H54 (cell line): Measurements from ENCODE around the gene CDC42EP3.

Experiments used
- DNase-seq: peaks from one replicate; pipeline ENCODE4 v3.0.0; 2011; ENCODE audit warnings: low spot score, mixed read lengths; ENCODE audit not compliant: insufficient read length
- FAIRE-seq: peaks from 3 replicates; lab custom pipeline; 2011; peaks lifted over from hg19 to GRCh38; lab: Jason Lieb, UNC
- POLR2A ChIP-seq: IDR thresholded peaks from 2 replicates; pipeline ENCODE4 v1.6.1; 2011; ENCODE audit warnings: low read depth, mild to moderate bottlenecking, low read length

CDC42EP3 gene

DNA sequence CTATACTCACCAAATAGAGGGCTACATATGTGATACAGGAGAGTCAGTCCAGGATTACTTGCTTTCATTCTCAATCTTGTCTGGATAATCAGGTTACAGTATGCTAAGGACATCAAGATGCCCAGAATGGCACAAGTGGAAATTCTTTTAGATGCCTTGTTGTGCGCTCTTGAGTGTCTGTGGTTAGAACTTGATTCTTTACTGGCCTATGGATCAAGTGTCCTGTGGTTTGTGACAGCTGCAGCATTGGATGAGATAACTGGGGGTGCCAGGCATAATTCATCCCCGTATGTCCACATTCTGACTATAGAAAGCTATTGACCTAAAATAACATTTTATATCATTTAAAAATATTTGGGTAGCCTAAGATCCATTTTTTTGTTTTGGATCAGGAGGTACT lies 40.1 kb downstream of the CDC42EP3 start:
- DNase-seq (no peak), FAIRE-seq (no peak)
- no peak for TF ChIP-seq POLR2A

DNA sequence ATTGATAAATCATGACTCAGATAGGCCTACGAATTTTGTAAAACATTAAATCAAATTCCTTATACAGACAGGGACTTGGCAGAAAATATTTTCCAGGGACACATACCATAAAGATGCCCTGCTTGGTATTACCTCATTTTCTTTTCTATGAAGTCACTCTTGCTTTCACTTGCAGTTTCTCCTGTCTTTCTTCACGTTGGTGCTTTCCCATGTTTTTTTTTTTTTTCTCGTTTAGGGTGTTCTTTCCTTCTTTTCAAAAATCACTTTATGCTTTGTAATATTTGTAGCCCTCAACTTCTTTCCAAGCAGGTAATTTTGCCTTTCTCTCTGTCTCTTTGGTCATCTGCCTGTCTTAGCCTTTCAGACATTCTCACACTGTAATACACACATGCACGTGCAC lies 40.7 kb downstream of the CDC42EP3 start:
- FAIRE-seq, result no peak
- no peak for DNase-seq
- no peak for TF ChIP-seq POLR2A

DNA sequence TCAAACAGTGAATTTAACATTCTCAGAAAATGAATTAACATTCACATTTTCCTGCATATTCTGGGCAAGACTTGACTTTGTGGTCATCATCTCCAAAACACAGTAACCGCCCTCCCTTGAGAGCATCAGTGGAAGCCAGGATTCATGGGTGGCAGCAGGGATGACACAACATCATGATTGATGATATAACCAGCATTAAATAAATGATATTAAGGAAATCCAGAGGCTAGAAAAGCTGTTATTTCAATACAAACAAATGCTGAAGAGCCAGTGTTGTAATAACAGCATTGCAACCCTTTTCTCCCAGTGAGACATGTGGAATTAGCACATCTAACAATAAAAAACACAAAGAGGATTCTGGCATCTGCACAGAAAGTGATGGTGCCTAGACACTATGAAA lies 41.1 kb downstream of the CDC42EP3 start:
- no peak for TF ChIP-seq POLR2A
- no peak for FAIRE-seq
- no peak for DNase-seq

DNA sequence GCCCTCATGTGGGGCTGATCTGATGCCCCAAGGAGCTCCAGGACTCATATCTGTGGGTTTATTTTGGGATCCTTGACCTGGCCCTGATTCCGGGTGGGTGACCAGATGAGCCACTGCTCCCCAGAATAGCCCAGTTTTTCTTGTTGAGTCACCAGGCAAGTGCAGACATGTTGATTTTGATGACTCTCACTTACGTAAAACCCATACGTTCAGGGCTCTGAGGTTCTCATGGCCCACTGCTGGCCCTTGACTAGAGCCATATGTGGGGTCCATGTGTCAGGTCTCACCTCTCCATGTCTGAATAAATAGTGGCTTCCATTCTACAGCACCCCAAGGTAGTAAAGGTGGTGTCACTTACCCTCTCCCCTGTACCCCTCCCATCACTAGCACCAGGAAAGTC lies 41.9 kb downstream of the CDC42EP3 start:
- FAIRE-seq (no peak), DNase-seq (no peak)
- TF ChIP-seq POLR2A, result no peak

DNA sequence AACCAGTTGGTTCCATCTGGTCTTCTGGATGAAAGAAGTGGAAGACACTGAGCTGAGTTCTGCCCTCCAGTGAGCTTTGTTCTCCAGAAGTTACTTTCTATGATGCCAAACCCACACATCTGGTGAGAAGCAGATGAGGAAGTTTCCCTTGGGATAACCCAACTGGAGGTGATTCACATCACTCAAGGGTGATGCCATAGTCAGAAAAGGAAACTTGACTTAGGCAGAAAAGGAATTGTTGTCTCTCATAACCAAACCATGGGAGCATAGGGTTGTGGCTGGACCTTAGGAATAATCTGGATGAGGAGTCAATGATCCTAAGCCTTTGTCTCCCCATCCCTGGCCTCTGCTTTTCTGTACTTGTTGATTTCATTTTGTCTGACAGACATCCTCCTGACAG lies 43.7 kb downstream of the CDC42EP3 start:
- FAIRE-seq, result no peak
- no peak for TF ChIP-seq POLR2A

DNA sequence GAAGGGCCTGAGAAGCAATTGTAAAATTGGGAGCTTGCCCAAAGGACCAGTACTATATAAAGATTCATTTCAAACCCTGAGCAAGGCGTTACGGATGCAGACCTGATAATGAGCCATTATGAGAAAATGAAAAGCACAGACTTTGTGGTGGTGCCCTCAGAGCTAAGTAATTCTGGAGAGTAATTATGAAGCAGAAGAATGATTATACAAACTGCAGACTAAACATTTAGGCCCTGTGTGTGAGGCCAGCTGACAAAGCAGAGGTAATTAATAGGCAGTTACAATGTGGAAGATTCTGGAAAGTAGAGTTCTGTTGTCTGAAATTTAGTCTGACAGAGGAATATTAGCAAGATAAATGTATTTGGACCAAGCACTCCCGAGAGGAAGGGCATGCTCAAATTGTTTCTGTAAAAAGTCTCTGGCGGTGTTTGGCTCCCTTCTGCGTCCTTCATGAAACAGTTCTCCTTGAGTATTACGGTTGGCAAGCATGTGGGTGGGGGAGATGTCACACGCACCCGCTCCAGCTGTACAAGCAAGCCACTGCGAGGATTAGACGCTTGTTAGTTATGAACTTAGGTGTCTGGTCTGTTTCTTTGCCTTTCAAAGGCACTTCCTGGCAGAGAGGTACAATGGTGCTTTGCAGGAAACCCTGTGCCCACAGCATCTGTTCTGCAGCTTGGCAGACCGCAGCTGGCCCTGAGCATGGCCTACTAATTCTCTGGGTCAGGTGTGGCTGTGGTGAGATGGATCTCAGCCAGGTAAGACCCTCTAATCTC lies 45.5 kb downstream of the CDC42EP3 start:
- no peak for DNase-seq
- no peak for FAIRE-seq
- TF ChIP-seq POLR2A, result no peak

More for the DNA sequence above, 43.7 kb downstream of the CDC42EP3 start:
- no peak for DNase-seq

DNA sequence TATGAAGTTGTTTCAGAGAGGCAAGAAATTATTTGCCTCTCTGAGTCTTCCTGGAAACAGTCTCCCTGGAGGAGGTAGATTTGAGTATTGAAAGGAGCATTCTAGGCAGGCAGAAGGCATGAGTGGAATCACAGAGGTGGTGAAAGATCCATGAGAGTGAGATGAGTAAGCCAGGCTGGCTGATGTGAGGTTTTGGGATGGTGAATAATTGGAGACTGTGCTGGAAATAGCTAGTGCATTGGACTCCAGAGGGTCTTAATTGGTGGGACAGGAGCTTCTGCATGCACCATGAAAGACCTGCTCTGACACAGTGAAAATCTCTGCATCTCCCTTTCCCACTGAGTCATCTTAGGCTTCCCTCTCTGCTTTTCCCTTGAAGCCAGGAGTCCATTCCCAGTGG lies 46.3 kb downstream of the CDC42EP3 start:
- FAIRE-seq (peak; percentile 66), DNase-seq (no peak)
- no peak for TF ChIP-seq POLR2A

DNA sequence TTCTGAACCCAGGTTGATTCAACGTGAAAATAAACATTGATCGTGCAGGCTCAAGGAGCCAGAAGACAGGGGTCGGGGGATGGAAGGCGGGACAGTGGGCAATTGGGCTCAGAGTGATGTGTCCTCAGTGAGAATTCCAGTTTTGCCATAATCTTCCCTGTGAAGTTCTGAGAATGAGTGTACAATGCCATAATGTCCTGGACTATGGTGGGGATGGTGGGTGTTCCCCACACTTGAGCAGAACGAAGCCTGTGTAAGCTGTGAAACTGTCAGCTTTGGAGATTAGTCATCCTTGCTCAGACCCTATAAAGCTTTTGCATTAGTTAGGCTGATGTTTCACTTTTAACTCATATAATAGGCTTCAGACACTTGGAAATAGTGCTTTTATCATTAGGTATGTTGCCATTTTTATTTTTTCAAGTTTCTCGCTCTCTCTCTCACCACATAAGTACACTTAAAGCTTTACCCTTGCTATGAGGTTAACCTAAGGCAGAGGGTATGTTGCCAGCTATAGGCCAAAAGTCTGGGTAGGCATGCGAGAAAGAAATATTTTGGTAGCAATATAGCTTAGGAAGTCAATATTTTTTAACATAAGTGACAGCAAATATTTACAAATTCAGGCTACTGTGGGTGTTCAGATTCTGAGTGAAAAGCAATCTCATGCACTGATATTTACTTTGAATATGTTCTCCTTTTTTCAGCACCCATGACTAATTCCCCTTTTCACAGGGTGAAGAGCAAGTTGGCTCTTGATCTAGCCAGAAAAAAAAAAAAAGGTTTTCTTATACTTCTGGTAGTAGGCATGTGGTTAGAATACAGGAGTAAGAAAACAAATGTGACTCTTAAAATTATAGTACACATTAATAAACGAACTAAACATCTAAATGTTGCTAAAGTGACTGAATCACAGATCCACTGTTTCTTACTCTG lies 47.2 kb downstream of the CDC42EP3 start:
- DNase-seq, result no peak
- FAIRE-seq, result peak; percentile 70
- TF ChIP-seq POLR2A, result no peak

DNA sequence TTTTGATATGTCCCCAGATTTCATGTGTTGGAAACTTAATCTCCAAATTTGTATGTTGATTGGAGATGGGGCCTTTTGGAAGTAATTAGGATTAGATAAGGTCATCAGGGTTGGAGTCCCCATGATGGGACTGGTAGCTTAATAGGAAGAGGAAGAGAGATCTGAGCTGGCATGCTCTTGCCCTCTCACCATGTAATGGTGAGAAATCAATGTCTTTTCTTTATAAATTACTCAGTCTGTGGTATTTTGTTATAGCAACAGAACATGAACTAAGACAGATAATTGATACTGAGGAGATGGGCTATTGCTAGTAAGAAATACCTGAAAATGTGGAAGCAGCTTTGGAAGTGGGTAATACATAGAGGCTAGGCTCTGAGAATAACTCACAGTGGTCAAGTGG lies 48.0 kb downstream of the CDC42EP3 start:
- DNase-seq, result no peak
- FAIRE-seq, result no peak
- TF ChIP-seq POLR2A, result no peak

DNA sequence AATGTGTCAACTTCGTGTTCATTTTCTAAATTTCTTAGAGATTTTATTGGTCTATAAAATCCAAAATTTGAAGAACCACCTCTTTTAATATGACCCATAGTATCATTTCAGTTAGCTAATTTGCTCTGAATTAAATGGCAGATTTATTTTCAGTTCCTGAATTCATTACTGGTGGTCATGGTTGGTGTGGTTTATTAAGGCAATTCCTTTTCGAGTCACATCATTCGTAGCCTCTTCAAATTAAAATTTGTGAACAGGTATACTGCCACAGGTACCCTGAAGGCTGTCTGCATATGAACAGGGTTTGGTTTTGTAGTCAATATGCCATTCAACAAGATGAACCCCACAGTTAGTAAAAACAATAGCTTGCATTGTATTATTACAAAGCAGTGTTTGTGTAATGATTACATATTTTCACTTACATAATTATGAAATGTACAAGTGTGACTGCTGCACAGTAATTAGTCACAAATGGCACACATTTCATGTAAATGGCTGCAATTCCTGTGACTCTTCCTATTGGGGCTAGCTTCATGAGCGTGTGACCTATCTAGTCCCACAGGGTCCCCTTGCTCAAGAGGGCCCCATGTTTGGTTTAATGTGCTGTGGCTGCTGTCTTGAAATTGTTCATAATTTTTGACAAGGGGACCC lies 48.9 kb downstream of the CDC42EP3 start:
- FAIRE-seq (no peak), DNase-seq (no peak)
- no peak for TF ChIP-seq POLR2A

DNA sequence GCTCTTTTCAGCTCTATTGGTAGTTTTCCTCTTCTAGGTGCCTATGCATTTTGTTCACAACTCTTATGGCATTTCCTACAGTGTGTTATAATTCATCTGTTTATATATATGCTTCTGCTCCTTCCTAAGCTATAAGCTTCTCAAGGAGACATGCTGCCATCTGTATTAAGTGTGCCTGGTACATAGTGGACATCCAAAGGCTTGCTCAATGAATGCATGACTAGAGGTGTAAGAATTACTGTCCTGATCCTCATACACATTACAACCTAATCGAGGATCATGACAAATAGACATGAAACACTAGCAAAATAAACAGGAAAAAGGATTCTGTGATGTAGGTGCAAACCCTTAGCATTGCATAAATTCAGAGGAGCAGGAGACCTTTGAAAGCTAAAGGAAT lies 50.2 kb downstream of the CDC42EP3 start:
- FAIRE-seq (no peak), DNase-seq (no peak)
- TF ChIP-seq POLR2A, result no peak

DNA sequence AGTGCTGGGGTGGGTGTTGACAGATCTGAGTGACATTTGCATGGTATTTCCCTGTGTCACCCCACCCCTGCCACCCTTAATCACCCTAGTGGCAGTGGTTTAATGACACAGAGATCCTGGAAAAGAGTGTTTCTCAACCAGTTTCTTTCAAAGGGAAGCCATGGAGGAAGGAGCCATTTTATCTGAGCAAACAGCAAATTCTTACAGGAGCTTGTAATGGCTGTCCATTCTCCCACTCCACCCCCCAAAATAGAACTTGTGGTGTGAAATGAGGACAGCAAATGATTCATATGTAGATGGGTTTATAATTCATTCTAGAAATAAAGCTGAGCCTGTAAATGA lies 51.5 kb downstream of the CDC42EP3 start:
- FAIRE-seq (no peak), DNase-seq (no peak)
- no peak for TF ChIP-seq POLR2A

DNA sequence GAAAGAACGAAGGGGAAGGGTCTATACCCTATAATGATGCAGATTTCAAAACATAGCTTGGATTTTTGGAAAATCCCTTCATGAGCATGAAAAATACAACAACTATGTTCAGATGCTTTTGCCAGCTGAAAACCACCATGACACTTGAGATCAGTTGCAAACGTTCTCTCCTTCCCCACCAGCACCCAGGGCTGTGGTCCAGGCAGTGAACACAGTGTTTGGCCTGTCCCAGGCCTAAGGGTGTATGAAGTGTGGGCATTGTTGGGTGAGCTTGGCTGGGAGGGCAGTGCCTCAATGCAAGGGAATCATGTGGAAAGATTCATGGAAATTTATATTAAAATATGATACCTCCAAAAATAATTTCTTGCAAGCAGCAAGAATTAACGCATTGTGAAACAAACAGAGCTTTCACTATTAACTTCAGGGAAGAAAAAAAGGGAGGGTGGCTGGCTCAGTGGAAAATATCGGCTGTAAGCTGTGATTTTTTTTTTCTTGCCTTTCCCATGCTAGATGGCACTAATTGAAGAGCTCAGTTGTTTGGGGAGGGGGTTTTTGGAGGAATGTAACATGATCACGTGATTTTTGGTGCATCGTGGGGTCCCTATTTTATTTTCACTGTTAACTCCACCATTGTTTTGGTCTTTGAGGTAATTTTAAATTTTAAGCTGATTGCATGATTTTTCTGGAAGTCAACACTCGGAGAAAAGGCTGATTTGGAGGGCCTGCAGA lies 52.0 kb downstream of the CDC42EP3 start:
- no peak for TF ChIP-seq POLR2A
- FAIRE-seq (no peak), DNase-seq (no peak)
